ENCODE data around the gene OR2D3. TPM values are rescaled to one million over a fixed set of nuclear protein-coding genes. Genes with fewer than 3 reads are reported as not detected.

The OR2D3 gene
- total and polyA plus RNA-seq, 2 of the 13 experiments (the other 11 are each of a cell fraction or from before 2014, with no cell fraction given), result not detected

DNA sequence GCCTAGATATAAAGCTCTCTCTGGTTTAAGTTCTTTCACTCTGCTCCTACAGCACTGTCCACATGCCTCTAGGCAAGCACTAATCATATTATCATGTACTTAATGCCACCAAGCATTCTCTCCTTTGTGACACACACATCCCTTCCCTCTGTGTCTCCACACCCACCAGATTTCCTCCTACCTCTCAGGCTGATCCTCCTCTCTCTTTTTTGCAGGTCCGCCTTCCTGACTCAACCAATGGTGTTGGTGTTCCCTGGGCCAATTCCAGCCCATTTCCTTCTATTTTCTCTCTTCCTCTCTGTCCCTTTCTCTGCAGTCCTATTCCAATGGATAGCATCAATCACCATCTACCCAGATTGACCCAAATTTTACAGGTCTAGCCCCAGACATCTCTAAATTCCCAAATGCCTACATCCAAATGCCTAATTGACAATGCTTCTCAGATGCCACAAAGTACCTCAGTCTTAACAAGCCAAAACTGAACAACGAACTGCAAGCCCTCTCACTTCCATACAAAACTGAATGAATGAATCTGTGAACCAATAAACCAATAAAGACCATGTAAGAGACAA is 4.9 kb downstream of the OR2D3 start:
- 52% methylated on average over 2 of the region's 2 CpGs for WGBS (ENCODE audit: low lambda C conversion rate)
- DNase-seq (ENCODE audit: low spot score) (no peak), ATAC-seq (no peak), FAIRE-seq (no peak)
- no peaks in the 10 kb centered on the region for H4K20me1 ChIP-seq (ENCODE audit: insufficient read depth, low read length)
- intact Hi-C loops (cut with micrococcal nuclease; ENCODE audit: unreplicated experiment) (no loop called here), in situ Hi-C loops (cut with HindIII; ENCODE audit: extremely low pct_ligation_motif_present, low pct_unique_long_range_greater_than_20kb) (no loop called here)
- POLR2A ChIA-PET, result no interaction called here
- H3K36me3 ChIP-seq (replicated peaks in 1 of 2; ENCODE audit: control insufficient read depth in 1 of 2, insufficient read depth in 2 of 2, low read length in 2 of 2), result no peaks in the 10 kb centered on the region
- H3K27ac ChIP-seq (ENCODE audit: extremely low read length, insufficient read depth, low read length), result no peak overlapping the region
- no peaks in the 10 kb centered on the region for H3K79me2 ChIP-seq (ENCODE audit: insufficient read depth, low read length)
- H3K4me3 ChIP-seq (replicated peaks in 1 of 3; ENCODE audit: insufficient read depth in 1 of 3, low read depth in 2 of 3, low read length in 3 of 3), result no peak overlapping the region
- no peak overlapping the region for H3K9ac ChIP-seq (ENCODE audit: insufficient read depth, low read depth, low read length)
- peaks cover 0 to 23% of the 10 kb centered on the region in 2 experiments; a peak in 2 of 5 replicates for H3K27me3 ChIP-seq (ENCODE audit: control insufficient read depth in 1 of 2, insufficient read depth in 2 of 2, low read length in 2 of 2)
- TF ChIP-seq HMG20A (CRISPR knock-in tag; IDR thresholded peaks at IDR 0.05; ENCODE audit: borderline replicate concordance), result no peak
- no peaks in the 10 kb centered on the region for H3K9me3 ChIP-seq (ENCODE audit: low read length)
- no peak overlapping the region for H3K4me2 ChIP-seq (ENCODE audit: low read depth, low read length)
- H3K4me1 ChIP-seq (ENCODE audit: insufficient read depth, low read length), result no peaks in the 10 kb centered on the region
- no peak overlapping the region for H2AFZ ChIP-seq (ENCODE audit: low read length)
- BruUV-seq (replicated peaks), result no TSS peak
- CTCF ChIA-PET (ENCODE audit: low intra/inter-chr PET ratio, low total read pairs), result no interaction called here

GRCh38 chr11:6926208-6927029 is 5.6 kb downstream of the OR2D3 start, which contains the start of gene ZNF215:
TSS of gene ZNF215 (plus strand) at chr11:6926426. CDS start at chr11:6932273, 5,847 bp downstream.
- no TSS peak for BruUV-seq (replicated peaks)
- Histone ChIP-seq H3K36me3 (replicated peaks in 1 of 2; ENCODE audit: control insufficient read depth in 1 of 2, insufficient read depth in 2 of 2, low read length in 2 of 2) (no peaks in the 10 kb centered on the region), H3K27me3 (ENCODE audit: control insufficient read depth in 1 of 2, insufficient read depth in 2 of 2, low read length in 2 of 2) (peaks cover 0 to 20% of the 10 kb centered on the region in 2 experiments; a peak in 2 of 5 replicates), H3K9me3 (ENCODE audit: low read length) (no peaks in the 10 kb centered on the region), H2AFZ (ENCODE audit: low read length) (no peak within 1 kb of the TSS), H3K4me2 (ENCODE audit: low read depth, low read length) (no peak within 1 kb of the TSS), H3K9ac (ENCODE audit: insufficient read depth, low read depth, low read length) (no peak within 1 kb of the TSS), H4K20me1 (ENCODE audit: insufficient read depth, low read length) (no peaks in the 10 kb centered on the region), H3K4me1 (ENCODE audit: insufficient read depth, low read length) (no peaks in the 10 kb centered on the region), H3K4me3 (replicated peaks in 1 of 3; ENCODE audit: insufficient read depth in 1 of 3, low read depth in 2 of 3, low read length in 3 of 3) (no peak within 1 kb of the TSS), H3K79me2 (ENCODE audit: insufficient read depth, low read length) (no peaks in the 10 kb centered on the region), H3K27ac (ENCODE audit: extremely low read length, insufficient read depth, low read length) (no peak within 1 kb of the TSS)
- 41% methylated on average over 23 of the region's 61 CpGs for WGBS (ENCODE audit: low lambda C conversion rate)
- ATAC-seq (no peak), FAIRE-seq (no peak), DNase-seq (ENCODE audit: low spot score) (no peak)
- intact Hi-C loops (cut with micrococcal nuclease; ENCODE audit: unreplicated experiment) (no loop called here), in situ Hi-C loops (cut with HindIII; ENCODE audit: extremely low pct_ligation_motif_present, low pct_unique_long_range_greater_than_20kb) (no loop called here)
- ChIA-PET CTCF (ENCODE audit: low intra/inter-chr PET ratio, low total read pairs) (no interaction called here), POLR2A (no interaction called here)
- no peak for TF ChIP-seq ZNF777 (CRISPR knock-in tag; IDR thresholded peaks at IDR 0.05)
- no peak for TF ChIP-seq TGIF2 (CRISPR knock-in tag; IDR thresholded peaks at IDR 0.05)
- no peak for TF ChIP-seq ZBTB26 (CRISPR knock-in tag; IDR thresholded peaks at IDR 0.05; ENCODE audit: borderline replicate concordance)
- no peak for TF ChIP-seq ARNT (IDR thresholded peaks at IDR 0.05)
- no peak for TF ChIP-seq ZFP41 (CRISPR knock-in tag; IDR thresholded peaks at IDR 0.05; ENCODE audit: borderline replicate concordance)
- no peak for TF ChIP-seq RXRB (CRISPR knock-in tag; IDR thresholded peaks at IDR 0.05; ENCODE audit: borderline replicate concordance)
- no peak for TF ChIP-seq SMAD3 (CRISPR knock-in tag; IDR thresholded peaks at IDR 0.05)
- TF ChIP-seq, protein P1, sequence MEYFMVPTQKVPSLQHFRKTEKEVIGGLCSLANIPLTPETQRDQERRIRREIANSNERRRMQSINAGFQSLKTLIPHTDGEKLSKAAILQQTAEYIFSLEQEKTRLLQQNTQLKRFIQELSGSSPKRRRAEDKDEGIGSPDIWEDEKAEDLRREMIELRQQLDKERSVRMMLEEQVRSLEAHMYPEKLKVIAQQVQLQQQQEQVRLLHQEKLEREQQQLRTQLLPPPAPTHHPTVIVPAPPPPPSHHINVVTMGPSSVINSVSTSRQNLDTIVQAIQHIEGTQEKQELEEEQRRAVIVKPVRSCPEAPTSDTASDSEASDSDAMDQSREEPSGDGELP (IDR thresholded peaks at IDR 0.05; ENCODE audit: borderline replicate concordance, low read depth), result no peak
- no peak for TF ChIP-seq SMARCE1 (IDR thresholded peaks at IDR 0.05; ENCODE audit: borderline replicate concordance)
- TF ChIP-seq YEATS4 (CRISPR knock-in tag; IDR thresholded peaks at IDR 0.05; ENCODE audit: borderline replicate concordance), result no peak
- no peak for TF ChIP-seq MIER2 (CRISPR knock-in tag; IDR thresholded peaks at IDR 0.05)
- no peak for TF ChIP-seq HDAC1 (CRISPR knock-in tag; IDR thresholded peaks at IDR 0.05)
- TF ChIP-seq WIZ (CRISPR knock-in tag; IDR thresholded peaks at IDR 0.05), result no peak
- TF ChIP-seq HOXA9 (CRISPR knock-in tag; IDR thresholded peaks at IDR 0.05; ENCODE audit: borderline replicate concordance), result no peak
- TF ChIP-seq TP53 (CRISPR knock-in tag; conservative IDR thresholded peaks at IDR 0.05), result no peak
